IPS DF 19.7 (cell line): ENCODE results near the gene TM4SF1.
A peak's percentile ranks its signal among the peaks of the same experiment; 100 is the strongest.

ENCODE experiments used
- DNase-seq: peaks from one replicate; pipeline ENCODE4 v3.0.0-alpha.2; 2013; ENCODE audit warnings: low read depth, low spot score

The TM4SF1 gene

DNA sequence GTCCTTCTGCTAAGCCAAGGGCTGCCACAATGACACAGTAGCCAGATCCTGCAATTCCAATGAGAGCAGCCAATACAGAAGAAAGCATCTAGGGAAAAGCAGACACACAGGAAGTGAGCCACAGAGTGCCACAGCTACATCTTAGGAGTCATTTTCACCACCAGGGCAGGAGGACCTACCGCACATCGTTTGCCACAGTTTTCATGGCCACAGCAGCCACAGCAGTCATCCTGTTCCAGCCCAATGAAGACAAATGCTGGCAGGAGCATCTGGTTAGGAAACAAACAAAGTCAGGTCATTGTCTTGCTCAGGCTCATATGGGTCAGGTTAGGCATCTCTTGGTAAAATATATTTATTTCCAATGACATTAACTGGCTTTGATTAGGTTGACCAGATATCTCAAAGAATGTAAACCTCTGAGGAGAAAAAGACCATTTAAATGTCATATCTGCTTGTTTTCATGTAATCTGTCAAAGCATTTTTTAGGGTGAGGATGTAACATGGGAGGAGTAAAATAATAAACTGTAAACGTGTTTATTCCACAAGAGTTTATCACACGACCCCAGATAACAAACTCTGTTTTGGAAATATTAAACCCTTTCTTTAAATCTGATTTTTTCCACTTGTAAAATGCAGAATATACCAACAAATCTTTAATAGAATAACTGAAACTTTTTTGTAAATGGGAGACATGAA lies 1.8 kb downstream of the TM4SF1 start:
- no peak for DNase-seq

GRCh38 chr3:149374793-149375500 lies 2.5 kb downstream of the TM4SF1 start:
- no peak for DNase-seq

- DNase-seq = no peak
Observed at GRCh38 chr3:149374391-149374790, 3.1 kb downstream of the TM4SF1 start.

DNA sequence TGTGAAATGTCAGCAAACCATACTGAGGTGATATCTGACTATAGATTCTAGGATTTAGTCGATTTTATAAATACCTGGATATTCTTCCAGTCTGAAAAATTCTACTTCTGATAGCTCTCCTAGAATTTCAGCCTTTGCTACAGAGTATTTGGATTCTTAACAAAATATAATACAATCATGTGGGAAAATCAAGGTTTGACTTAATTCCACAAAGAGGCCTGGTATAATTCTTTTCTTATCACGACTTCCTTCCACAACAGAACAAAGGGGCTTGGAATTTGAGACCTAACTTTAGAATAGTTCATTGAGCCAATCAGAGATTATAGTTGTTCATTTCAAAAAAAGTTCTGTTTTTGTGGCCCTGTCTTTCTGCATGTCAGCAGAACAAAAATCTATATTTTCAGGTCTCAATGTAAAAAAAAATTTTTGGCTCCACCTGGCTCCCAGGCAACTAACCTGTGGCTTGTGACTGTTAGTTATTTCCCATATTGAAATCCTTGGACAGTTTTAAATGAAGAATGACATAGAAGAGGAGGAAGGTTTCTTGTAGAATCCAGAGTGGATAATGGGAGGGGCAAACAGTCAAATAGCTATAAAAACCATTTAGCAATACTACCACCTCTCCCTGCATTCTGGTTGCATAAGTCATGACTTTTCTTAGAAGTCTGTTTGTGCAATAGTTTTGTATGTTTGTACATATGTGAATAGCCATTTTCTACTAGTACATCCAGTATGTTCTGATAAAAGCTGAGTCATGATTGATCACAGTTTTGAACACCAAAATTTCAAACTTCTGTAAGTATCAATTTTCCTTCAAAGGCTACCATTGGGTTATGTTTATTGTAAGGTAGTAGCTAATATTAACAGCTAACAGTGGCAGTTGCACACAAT lies 4.0 kb downstream of the TM4SF1 start:
- no peak for DNase-seq

GRCh38 chr3:149371723-149372114 lies 5.7 kb downstream of the TM4SF1 start:
- DNase-seq = no peak

GRCh38 chr3:149371001-149371722 lies 6.3 kb downstream of the TM4SF1 start:
- no peak for DNase-seq

DNA sequence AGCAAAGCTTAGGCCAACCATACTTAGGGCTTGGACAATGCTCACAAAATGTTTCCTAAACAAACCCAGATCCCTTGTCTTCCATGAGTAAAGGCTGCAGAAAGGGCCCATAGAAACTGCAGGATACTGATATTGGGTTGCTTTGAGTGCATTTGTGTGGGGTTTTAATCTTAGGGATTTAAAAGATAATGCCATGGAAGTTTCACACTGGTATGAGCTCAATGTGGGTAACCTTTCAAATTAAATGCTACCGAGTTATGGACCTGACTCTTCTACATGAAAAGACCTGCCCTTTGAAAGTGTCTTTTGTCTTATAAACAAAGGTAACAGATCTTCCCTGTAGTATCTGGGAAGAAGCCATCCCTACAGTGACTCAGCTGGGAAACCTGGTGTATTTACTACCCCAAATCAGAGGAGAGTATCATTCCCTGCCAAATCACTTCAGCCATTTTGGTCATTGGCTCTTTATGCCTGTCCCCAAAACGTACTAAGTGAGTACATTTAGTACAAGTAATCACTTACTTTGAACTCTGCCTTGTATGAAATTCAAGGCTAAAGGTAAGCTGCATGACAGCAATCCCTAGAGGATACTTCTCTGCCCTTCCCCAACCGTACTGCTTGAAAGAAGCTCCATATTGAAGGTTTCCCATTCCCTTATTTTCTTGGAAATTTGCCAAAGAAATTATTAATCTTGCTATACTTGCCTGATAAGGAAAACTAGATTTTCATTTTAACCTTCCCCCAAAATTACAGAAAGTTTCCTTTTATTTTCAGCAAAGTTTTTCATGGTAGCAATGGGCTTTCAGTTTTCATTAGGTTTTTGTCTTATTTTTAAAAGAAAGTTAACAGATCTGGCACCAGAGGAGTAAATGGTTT lies 7.2 kb downstream of the TM4SF1 start:
- peak; percentile 50 for DNase-seq

DNA sequence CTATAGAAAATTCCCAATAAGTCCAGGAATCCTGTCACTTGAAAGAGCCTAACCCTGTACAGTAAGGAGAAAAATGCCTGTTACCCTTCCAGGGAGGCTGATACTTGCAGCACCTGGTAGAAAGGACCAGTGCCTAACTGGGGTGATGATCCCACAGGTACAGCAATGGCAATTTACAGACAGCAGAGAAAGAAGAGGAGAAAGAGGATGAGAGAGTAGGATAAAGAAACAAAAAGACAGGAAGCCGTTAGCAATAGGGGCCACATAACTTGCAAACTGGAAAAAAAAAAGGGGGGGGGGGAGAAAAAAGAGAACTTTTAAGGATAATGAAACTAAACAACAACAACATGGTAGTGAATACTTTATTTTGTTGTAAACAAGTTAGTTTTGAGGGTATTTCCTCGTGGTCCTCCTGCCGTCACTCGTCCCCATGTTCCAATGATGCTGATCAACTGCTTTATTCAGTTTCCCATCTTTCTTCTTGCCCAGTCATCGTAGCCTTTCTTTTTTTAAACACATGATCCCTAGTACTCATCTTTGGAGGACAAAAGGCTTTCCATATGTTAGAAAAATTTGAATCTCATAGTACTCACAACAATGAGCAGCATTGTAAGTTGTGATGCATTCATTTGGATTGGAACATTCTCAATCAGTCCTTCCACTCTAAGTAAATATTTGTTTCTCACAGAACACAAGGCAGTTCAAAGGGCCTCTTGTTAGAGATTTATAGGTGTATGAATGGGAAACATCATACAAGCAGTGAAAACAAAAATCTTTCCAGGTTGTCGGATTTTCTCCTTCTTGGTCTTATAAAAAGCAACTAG lies 8.6 kb downstream of the TM4SF1 start:
- no peak for DNase-seq

GRCh38 chr3:149368201-149368673 lies 9.2 kb downstream of the TM4SF1 start:
- no peak for DNase-seq

DNA sequence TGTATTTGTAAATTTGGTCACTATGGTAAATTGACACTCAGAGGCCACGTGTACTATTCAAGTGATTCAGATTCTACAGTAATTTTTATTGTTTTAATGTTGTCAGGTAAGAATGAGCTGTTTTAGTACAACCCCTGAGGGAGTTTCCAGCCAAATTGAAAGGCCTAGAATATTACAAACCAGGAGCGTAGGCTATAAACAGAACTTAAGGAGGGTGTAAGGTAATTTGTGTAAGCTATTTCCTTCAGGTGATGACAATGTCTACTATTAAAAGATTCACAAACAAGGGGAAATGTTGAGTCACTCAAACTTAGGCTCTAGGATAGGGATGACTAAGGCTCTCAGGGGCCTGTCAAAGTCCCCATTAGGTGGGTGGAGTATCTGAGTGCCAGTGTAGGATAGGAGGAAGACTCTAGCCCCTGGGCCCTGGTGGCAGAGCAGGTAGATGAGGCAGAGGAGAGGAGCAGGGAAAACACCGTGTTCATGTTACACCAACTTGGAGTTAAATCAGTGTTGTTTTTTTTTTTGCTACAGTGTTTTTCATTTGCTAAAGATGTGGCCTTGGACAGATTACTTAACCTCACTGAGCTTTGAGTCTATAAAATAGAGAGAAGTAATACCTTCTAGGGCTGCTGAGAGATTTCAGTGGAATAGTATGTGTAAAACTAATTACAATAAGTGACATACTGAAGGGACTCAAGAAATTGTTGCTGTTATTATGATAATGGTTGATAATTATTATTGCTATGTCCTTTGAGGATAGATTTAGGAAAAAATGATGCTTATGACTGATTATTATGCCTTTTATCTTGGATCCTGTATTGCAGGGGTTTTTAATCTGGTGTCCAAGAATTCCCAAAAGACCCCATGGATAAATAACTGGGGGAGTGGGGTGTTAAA lies 10.3 kb downstream of the TM4SF1 start:
- no peak for DNase-seq

GRCh38 chr3:149366031-149366430 lies 11.4 kb downstream of the TM4SF1 start:
- no peak for DNase-seq

DNA sequence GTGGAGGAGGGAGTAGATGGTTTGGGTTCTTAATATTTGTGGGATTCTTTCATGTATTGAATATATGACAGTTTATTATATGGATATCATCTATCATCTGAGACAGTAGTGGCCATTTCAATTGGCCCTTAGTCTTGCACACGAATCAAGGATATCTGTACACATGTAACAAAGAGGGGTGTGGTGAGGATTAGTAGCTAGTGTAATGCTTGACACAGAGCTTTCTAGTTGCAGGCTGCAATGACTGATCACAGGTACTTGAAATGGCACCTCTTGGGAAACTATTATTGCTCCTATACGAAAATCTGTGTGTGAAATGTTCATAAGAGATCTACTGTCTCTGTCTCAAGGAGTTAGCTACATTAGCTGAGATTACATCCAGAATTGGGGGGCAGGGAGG lies 12.8 kb downstream of the TM4SF1 start:
- no peak for DNase-seq

DNA sequence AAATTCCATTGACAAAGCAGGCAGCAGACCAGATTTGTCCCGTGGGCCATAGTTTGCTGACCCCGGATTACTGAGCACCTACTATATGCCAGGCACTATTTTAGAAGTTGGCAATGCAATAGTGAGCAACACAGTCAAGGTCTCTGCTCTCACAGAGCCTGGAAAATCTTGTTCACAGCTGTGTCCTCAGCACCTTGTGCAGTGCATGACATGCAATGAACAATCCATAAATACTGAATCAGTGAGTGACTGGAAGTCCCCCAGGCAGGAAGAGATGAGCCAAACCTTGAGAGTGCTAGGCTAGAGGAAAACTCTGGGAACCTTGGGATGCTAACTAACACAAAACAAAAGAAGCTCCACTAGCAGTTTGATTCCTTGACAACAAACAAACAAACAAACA lies 14.4 kb downstream of the TM4SF1 start:
- no peak for DNase-seq

- DNase-seq = no peak
Observed at GRCh38 chr3:149362366-149362765, 15.1 kb downstream of the TM4SF1 start.

DNA sequence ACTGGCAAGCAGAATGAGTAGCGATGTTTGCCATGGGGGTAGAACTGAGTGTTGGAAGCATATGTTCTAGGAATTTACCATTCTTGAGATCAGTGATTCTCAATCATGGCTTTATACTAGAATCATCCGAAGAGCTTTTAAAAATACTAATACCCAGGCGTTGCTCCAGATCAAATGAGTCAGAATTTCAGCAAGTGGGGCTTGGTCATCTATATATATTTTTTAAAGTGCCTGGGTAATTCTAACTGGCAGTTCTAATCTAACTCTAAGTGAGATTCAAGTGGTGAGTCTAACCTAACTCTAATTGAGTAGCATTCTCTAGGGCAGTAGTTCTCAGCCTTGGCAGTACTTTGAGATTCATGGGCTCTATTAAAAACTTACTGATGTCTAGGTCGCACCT lies 20.8 kb downstream of the TM4SF1 start:
- no peak for DNase-seq

DNA sequence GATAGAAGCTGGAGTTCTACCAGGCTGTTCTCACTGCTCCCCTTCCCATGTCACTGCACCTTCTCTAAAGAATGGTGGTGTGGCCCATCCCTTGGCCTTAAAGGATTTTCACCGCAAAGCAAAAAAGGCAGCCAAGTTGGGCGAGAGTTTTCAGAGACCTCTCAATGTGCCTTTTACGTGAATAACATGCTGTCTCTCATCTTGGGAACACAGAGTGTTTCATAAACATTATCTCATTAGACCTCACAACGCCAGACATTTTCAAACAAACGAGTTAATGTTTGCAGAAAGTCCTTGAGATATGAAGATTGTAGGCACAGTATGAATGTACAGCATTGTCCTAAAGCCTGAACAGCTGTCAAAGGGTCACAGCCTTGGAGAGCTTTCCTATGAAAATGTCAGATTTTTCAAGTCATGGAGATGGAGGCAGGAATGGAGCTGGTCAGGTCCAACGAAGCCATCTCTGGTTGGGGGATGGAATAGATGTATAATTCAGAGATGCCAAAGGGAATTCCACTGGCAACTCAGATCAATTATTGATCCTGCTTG lies 21.3 kb downstream of the TM4SF1 start:
- DNase-seq = no peak

DNA sequence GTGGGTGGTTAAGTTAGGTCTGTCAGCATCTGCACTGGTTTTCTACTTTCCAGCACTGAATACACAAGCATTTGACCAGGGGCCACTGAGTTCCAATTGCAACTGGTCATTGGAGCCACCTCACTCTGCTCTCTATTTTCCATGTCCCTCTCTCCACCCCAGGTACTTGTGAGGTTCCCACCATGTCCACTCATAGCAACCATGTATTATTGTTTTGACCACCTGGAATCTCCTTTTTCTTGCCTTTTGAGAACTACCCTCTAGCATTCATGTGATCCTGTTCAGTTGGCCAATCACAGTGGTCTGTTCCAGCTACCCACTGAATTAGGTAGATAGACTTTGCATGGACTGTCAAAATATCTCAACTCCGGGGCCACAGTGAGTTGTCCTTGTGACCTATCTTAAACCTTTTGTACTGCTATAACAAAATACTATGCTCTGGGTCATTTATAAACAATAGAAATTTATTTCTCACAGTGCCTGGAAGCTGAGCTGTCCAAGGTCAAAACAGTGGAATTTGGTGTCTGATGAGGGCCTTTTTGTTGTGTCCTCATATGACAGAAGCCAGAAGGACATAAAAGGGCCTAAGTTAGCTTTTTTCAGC lies 23.8 kb downstream of the TM4SF1 start:
- DNase-seq = no peak

DNA sequence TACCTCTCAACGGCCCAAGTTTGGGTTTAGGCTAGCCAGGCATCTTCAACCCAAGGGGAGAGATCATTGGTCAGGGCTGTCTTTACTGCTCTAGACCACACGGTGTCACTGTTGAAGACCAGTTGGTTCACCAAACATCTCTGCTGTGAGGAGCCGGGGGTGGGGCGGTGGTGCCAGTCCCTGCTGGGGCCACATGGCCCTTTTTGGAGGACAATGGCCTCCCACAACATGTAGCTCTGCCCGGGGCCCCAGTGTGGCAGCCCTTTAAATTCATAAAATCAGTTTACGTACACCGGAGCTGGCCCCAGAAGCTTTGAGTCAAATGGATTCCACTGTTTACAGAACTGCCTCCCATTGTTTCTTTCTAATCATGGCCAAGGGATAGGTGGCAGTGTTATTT lies 24.9 kb downstream of the TM4SF1 start:
- DNase-seq = peak; percentile 70
